SKM-1 treated with dmso at 0.1 percent for 144 hours (cell line): ENCODE data around the gene IPO11.
"Not testable (repeated sequence)": the region's sequence is repeated elsewhere in the genome, so short reads cannot be mapped to it uniquely, and the experiment has no call there.

ENCODE experiments used
- DNase-seq: peaks from one replicate; lab custom pipeline; 2025; ENCODE audit not compliant: unreplicated experiment; lab: John Stamatoyannopoulos, UW

Gene IPO11

DNA sequence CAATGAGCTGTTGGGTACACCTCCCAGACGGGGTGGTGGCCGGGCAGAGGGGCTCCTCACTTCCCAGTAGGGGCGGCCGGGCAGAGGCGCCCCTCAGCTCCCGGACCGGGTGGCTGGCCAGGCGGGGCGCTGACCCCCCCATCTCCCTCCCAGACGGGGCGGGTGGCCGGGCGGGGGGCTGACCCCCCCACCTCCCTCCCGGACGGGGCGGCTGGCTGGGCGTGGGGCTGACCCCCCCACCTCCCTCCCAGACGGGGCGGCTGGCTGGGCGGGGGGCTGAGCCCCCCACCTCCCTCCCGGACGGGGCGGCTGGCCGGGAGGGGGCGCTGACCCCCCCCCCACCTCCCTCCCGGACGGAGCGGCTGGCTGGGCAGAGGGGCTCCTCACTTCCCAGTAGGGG lies 100.5 kb downstream of the IPO11 start:
- DNase-seq = not testable (repeated sequence)

DNA sequence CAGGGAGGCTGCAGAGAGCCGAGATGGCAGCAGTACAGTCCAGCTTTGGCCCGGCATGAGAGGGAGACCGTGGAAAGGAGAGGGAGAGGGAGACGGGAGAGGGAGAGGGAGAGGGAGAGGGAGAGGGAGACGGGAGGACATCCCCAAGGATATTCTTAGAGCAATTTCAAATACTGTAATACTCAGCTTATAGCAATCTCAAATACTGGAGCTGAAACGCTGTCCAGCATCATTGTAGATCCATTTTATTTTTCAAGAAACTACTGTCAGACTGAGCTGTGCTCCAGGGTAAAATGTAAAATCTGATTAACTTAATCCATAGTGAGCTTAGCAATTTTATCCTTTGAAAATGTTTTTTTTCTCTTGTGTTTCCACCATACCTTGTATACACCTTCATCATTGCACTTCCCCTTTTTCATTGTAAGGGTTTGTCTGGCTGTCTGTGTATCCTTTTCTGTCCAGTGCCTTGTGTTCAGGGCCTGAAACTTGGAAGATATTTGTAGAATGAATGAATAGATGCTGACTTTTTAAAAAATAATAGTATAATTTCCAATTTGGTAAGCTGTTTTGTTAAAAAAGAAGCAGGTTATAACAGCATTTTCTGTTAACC lies 102.1 kb downstream of the IPO11 start:
- no peak for DNase-seq

DNA sequence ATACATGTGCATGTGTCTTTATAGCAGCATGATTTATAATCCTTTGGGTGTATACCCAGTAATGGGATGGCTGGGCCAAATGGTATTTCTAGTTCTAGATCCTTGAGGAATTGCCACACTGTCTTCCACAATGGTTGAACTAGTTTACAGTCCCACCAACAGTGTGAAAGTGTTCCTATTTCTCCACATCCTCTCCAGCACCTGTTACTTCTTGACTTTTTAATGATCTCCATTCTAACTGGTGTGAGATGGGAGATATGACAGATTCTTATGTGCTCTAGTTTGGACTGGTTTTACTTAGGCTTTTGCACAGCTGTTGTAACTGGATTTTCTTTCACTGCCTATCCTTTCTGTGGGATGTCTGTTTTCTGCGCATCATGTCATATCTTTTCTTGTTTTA lies 108.2 kb downstream of the IPO11 start:
- DNase-seq = not testable (repeated sequence)

- DNase-seq = peak; percentile 9
Measured at GRCh38 chr5:62521319-62521718, 108.8 kb downstream of the IPO11 start.

- DNase-seq = no peak
Measured at GRCh38 chr5:62522811-62523210, 110.2 kb downstream of the IPO11 start.

DNA sequence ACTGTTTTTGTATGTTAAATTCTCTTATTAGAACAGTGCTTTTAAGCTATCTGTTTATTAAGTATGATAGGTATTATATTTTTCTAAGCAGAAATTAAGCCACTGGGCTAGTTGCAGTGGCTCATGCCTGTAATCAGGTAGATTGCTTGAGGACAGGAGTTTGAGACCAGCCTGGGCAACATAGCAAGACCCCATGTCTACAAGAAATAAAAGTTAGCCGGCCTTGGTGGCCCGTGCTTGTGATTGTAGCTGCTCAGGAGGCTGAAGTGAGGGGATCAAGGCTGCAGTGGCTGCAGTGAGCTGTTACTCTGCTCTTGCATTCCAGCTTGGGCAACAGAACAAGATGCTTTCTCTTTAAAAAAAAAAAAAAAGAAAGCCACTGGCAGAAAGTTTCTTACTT lies 121.0 kb downstream of the IPO11 start:
- DNase-seq = no peak

GRCh38 chr5:62534461-62535236 lies 122.1 kb downstream of the IPO11 start:
- no peak for DNase-seq

DNA sequence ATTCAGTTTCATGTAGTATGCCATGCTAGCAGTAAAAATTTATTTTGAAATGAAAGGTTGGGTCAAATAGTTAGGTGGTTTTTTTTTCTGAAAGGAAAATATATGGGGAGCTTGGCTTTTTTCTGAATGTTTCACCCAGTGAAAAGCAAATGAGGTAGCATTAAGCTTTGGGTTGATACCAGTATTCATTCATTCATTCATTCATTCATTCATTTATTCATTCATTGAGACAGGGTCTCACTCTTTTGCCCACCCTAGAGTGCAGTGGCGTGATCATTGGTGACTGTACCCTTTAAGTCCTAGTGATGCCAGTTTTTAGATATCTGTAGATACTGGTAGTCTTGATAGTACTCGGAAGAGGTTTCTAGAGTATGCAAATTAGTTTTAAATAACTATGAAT lies 123.7 kb downstream of the IPO11 start:
- no peak for DNase-seq

- no peak for DNase-seq
Measured at GRCh38 chr5:62536783-62537182, 124.2 kb downstream of the IPO11 start.

DNA sequence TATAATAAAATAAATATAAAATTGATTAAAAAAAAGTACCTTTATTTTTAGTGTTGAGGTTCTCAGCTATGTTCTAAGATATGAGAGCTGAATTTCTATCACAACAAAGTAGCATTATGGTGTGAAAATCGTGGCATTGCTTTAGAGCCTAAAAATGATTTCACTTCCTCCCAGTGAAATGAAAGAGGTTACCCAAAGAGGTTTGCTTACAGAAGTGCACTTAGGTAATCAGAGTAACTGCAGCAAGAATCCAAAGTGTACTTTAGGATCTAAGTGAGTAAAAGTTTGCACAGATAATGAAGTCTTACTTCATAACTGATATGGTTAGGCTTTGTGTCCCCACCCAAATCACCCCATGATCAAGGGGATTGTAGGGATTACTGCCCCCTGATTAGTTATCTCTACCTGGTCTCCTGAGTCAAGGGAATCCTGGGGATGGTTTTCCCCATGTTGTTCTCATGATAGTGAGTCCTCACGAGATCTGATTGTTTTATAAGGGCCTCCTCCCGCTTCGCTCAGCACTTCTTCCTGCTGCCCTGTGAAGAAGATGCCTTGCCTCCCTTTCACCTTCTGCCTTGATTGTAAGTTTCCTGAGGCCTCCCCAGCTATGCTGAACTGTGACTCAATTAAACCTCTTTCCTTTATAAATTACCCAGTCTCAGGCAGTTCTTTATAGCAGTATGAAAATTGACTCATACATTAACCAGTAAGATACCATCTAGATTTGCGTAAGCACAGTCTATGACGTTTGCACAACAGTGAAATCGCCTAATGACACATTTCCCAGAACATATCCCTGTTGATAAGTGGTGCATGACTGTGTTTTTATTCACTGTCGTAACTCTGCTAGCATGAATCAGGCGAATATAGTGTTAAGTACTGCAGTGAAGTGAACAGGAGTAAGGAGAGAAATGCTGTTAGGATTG lies 125.7 kb downstream of the IPO11 start:
- DNase-seq = no peak

GRCh38 chr5:62542720-62543119 lies 130.2 kb downstream of the IPO11 start:
- DNase-seq = no peak

DNA sequence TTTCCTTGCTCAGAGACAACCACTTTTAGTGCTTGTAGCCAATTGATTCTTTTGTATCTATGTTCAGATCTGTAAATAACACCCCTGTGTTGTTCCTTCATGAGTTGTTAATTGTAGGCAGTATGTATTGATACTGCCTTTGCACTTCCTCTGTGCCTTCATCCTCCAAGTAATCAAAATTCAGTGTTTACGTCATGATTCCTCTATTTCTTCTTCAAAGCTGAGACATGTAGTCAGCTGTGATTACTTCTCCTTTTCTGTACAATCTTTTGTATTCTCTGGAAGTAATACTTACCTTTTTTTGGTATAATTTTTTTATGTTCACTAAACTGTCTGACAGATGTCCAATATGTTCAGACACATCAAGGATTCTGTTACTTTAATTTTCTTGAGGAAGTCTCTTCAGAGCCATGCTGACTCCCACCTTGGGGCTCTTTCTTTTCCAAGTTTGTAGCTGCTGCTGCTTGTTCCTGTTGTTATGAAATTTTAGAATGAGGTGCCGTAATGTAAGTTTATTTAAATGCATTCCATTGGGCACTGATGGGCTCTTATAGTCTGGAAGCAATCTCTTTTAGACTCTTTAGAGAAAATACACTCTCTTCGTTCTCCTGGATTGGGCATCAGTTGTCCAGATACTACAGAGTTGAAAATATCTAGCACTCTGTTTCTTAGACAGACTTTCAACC lies 135.5 kb downstream of the IPO11 start:
- DNase-seq = no peak

- DNase-seq = no peak
Measured at GRCh38 chr5:62550103-62550502, 137.5 kb downstream of the IPO11 start.

- DNase-seq = no peak
Measured at GRCh38 chr5:62555930-62556329, 143.4 kb downstream of the IPO11 start.

GRCh38 chr5:62558941-62559340 lies 146.4 kb downstream of the IPO11 start:
- no peak for DNase-seq

- DNase-seq = no peak
Measured at GRCh38 chr5:62560786-62561185, 148.2 kb downstream of the IPO11 start.

DNA sequence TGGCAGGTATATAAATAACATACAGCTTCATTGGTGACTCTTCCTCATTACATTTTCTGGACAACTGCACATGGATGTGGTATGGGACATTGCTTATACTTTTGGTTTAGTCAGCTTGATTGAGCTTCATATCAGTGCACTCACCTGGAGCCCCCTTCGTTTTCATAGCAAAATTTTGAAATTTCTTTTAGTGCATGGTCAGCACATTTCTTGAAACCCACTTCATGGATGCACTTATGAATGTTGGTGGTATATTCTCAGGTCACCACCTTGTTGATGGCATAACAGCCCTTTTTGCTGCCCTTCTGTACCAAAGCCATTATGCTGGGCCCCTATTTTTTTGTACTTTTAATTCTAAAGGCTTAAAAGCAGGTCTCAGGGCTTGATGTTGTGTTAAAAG lies 149.3 kb downstream of the IPO11 start:
- no peak for DNase-seq

GRCh38 chr5:62562867-62563266 lies 150.3 kb downstream of the IPO11 start:
- no peak for DNase-seq

DNA sequence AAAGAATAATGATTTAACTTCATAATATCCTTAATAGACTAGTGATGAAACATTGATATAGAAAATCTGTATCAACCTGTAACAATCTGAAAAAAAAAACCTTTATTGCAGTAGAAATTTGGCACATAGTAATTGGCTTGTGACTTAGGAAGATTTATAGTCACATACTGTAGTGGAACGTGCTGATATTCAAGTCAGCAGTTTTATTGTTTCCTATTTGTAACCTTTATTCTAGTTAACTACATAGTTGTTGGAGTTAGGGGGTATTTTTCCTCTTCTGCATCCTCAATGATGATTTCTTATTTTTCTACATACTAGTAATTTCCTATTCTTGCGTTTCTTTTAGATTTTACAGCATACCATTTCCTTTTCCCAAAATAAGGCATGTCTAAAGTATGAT lies 151.5 kb downstream of the IPO11 start:
- DNase-seq = no peak

GRCh38 chr5:62565740-62566139 lies 153.2 kb downstream of the IPO11 start:
- DNase-seq = not testable (repeated sequence)

GRCh38 chr5:62568143-62568542 lies 155.6 kb downstream of the IPO11 start:
- no peak for DNase-seq
